ENCODE data around the gene CORIN. TPM values are rescaled to one million over a fixed set of nuclear protein-coding genes. Genes with fewer than 3 reads are reported as not detected.

Gene CORIN
- total and polyA plus RNA-seq, 2 donors (not counting 1 experiment from before 2014, with no cell fraction given) = 0.25 TPM; not detected in 1

DNA sequence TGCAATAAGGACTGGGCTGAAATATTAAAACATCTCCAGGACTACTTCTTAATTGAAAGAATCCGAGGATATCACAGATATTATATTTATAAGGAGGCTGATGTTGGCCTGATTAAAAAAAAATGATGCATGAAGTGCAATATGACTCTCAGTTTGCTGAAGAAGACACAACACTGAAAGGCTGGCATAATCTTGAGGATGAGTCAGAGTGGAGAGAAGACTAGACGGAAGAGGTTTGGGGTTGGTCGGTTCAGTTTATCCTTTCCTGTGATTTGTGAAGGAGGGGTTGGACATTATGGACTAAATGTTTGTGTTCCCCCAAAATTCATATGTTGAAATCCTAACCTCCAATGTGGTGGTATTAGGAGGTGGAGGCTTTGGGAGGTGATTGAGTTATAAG is 170.3 kb downstream of the CORIN start:
- Histone ChIP-seq H3K27me3 (replicated peaks in 1 of 4; ENCODE audit: control extremely low read depth in 1 of 4, control insufficient read depth in 3 of 4, insufficient read depth in 4 of 4, low read length in 3 of 4) (peaks cover 0 to 3% (median 0%) of the 10 kb centered on the region in 4 experiments), H3K27ac (ENCODE audit: low read length in 2 of 2) (no peak overlapping the region), H3K4me2 (replicated peaks; ENCODE audit: low read depth, low read length, poor library complexity, severe bottlenecking) (no peak overlapping the region), H3K4me3 (ENCODE audit: control extremely low read depth in 1 of 5, extremely low read depth in 1 of 5, insufficient read depth in 1 of 5, low read depth in 2 of 5, low read length in 4 of 5) (no peak overlapping the region), H3K9me3 (ENCODE audit: control extremely low read depth in 1 of 3, control insufficient read depth in 2 of 3, insufficient read depth in 1 of 3, low read length in 2 of 3) (no peaks in the 10 kb centered on the region), H4K20me1 (ENCODE audit: control insufficient read depth, insufficient read depth, low read length, poor library complexity, severe bottlenecking) (no peaks in the 10 kb centered on the region), H3K36me3 (replicated peaks in 1 of 2; ENCODE audit: control extremely low read depth in 1 of 2, control insufficient read depth in 1 of 2, extremely low read depth in 1 of 2, insufficient read depth in 2 of 2, low read length in 1 of 2) (no peaks in the 10 kb centered on the region), H2AFZ (ENCODE audit: insufficient read depth, low read depth, low read length, poor library complexity, severe bottlenecking) (no peak overlapping the region), H3K4me1 (ENCODE audit: control insufficient read depth in 2 of 2, insufficient read depth in 2 of 2, low read length in 2 of 2) (no peaks in the 10 kb centered on the region), H3K9ac (ENCODE audit: low read length) (no peak overlapping the region), H3K79me2 (ENCODE audit: control insufficient read depth, insufficient read depth, low read length) (no peaks in the 10 kb centered on the region)
- ATAC-seq (ENCODE audit: low read depth) (no peak), DNase-seq (no peak)
- intact Hi-C loops (cut with micrococcal nuclease) = loop anchor here (5.0 kb wide), 1 partner anchor 170 kb away; the partner anchor contains the start of gene CORIN
- Mint-ChIP-seq H3K4me3 (no peak overlapping the region), H3K27me3 (peaks cover 28% of the 10 kb centered on the region), H3K4me1 (peaks cover 2% of the 10 kb centered on the region), H3K27ac (no peak overlapping the region), H3K9me3 (ENCODE audit: insufficient read depth) (no peaks in the 10 kb centered on the region)
- no peak for TF ChIP-seq EZH2 (IDR thresholded peaks at IDR 0.05; ENCODE audit: borderline replicate concordance, insufficient read depth, low read depth, low read length, poor library complexity, severe bottlenecking)
- TF ChIP-seq, protein P1, sequence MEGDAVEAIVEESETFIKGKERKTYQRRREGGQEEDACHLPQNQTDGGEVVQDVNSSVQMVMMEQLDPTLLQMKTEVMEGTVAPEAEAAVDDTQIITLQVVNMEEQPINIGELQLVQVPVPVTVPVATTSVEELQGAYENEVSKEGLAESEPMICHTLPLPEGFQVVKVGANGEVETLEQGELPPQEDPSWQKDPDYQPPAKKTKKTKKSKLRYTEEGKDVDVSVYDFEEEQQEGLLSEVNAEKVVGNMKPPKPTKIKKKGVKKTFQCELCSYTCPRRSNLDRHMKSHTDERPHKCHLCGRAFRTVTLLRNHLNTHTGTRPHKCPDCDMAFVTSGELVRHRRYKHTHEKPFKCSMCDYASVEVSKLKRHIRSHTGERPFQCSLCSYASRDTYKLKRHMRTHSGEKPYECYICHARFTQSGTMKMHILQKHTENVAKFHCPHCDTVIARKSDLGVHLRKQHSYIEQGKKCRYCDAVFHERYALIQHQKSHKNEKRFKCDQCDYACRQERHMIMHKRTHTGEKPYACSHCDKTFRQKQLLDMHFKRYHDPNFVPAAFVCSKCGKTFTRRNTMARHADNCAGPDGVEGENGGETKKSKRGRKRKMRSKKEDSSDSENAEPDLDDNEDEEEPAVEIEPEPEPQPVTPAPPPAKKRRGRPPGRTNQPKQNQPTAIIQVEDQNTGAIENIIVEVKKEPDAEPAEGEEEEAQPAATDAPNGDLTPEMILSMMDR (IDR thresholded peaks at IDR 0.05) = no peak
- ChIA-PET CTCF (interaction anchor here (4.4 kb wide), 1 partner anchor 265 kb away, joined by 48 read pairs; no protein-coding TSS in a partner anchor), POLR2A (no interaction called here)
- no CpG with 5 or more reads among the region's 3 CpGs for WGBS (ENCODE audit: insufficient coverage)

DNA sequence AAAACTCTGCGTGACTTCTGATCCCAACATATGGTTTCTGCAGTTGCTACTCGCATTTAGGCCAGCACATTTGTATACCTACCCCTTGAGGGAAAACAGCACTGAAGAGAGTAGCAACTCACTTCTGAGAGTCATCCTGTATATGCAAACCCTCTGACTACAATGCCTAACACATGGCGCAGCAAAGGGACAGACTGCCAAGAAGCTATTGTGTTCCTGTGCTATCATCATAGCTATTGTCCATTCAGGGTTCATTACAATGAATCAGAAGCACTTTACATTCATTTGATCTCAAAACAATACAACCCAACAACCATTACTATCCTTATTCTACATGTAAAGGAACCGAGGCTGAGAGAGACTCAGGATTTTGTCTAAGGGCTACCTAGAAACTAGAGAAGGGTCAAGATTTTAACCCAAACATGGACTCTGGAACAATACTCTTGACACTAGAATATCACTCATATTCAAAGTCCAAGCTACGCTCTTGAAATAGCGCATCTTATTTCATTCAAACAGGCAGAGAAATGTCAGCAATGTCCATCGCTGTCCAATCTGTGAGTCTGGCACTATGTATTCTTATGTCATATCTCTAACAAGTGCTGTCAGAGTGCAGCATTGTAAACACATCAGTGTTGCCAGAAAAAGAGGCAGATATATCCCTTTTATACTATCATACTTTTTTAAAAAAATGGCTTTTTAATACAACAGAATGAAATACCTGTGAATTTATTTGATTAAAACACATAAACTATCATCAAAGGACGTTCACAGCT is 173.6 kb downstream of the CORIN start:
- Histone ChIP-seq H3K27ac (ENCODE audit: low read length in 2 of 2) (no peak overlapping the region), H3K4me3 (ENCODE audit: control extremely low read depth in 1 of 5, extremely low read depth in 1 of 5, insufficient read depth in 1 of 5, low read depth in 2 of 5, low read length in 4 of 5) (no peak overlapping the region), H4K20me1 (ENCODE audit: control insufficient read depth, insufficient read depth, low read length, poor library complexity, severe bottlenecking) (no peaks in the 10 kb centered on the region), H3K9me3 (ENCODE audit: control extremely low read depth in 1 of 3, control insufficient read depth in 2 of 3, insufficient read depth in 1 of 3, low read length in 2 of 3) (no peaks in the 10 kb centered on the region), H3K36me3 (replicated peaks in 1 of 2; ENCODE audit: control extremely low read depth in 1 of 2, control insufficient read depth in 1 of 2, extremely low read depth in 1 of 2, insufficient read depth in 2 of 2, low read length in 1 of 2) (no peaks in the 10 kb centered on the region), H3K27me3 (replicated peaks in 1 of 4; ENCODE audit: control extremely low read depth in 1 of 4, control insufficient read depth in 3 of 4, insufficient read depth in 4 of 4, low read length in 3 of 4) (peaks cover 0 to 3% (median 0%) of the 10 kb centered on the region in 4 experiments), H3K9ac (ENCODE audit: low read length) (no peak overlapping the region), H3K79me2 (ENCODE audit: control insufficient read depth, insufficient read depth, low read length) (no peaks in the 10 kb centered on the region), H3K4me1 (ENCODE audit: control insufficient read depth in 2 of 2, insufficient read depth in 2 of 2, low read length in 2 of 2) (no peaks in the 10 kb centered on the region), H3K4me2 (replicated peaks; ENCODE audit: low read depth, low read length, poor library complexity, severe bottlenecking) (no peak overlapping the region), H2AFZ (ENCODE audit: insufficient read depth, low read depth, low read length, poor library complexity, severe bottlenecking) (no peak overlapping the region)
- peaks cover 2% of the 10 kb centered on the region for H3K4me1 Mint-ChIP-seq
- intact Hi-C loops (cut with micrococcal nuclease) = no loop called here
- ATAC-seq (ENCODE audit: low read depth) = no peak
- TF ChIP-seq EZH2 (IDR thresholded peaks at IDR 0.05; ENCODE audit: borderline replicate concordance, insufficient read depth, low read depth, low read length, poor library complexity, severe bottlenecking) = no peak
- TF ChIP-seq, protein P1 (IDR thresholded peaks at IDR 0.05) = no peak
- H3K4me3 Mint-ChIP-seq = no peak overlapping the region
- no peak overlapping the region for H3K27ac Mint-ChIP-seq
- peaks cover 26% of the 10 kb centered on the region for H3K27me3 Mint-ChIP-seq
- ChIA-PET POLR2A (no interaction called here), CTCF (interaction anchor here (1.1 to 2.9 kb wide), 5 partner anchors 13 to 443 kb away, joined by 3 to 10 read pairs (median 4); no protein-coding TSS in a partner anchor)
- H3K9me3 Mint-ChIP-seq (ENCODE audit: insufficient read depth) = no peaks in the 10 kb centered on the region
- 98% methylated on average over 7 of the region's 8 CpGs for WGBS (ENCODE audit: insufficient coverage)
- DNase-seq = no peak

All from B cell (primary cell).